Measurements from ENCODE around the gene EMC8. TPM values are rescaled to one million over a fixed set of nuclear protein-coding genes. Genes with fewer than 3 reads are reported as not detected.

The EMC8 gene
- total and polyA plus RNA-seq, 2 donors (not counting 1 experiment from before 2014, with no cell fraction given), result 22.1 to 33.1 TPM

- H3K27me3 ChIP-seq (replicated peaks in 1 of 4; ENCODE audit: control extremely low read depth in 1 of 4, control insufficient read depth in 3 of 4, insufficient read depth in 4 of 4, low read length in 3 of 4), result peaks cover 0 to 20% (median 3%) of the 10 kb centered on the region in 4 experiments
- H3K4me3 ChIP-seq (ENCODE audit: control extremely low read depth in 1 of 5, extremely low read depth in 1 of 5, insufficient read depth in 1 of 5, low read depth in 2 of 5, low read length in 4 of 5), result no peak overlapping the region
- no peak overlapping the region for H3K4me3 Mint-ChIP-seq
- H4K20me1 ChIP-seq (ENCODE audit: control insufficient read depth, insufficient read depth, low read length, poor library complexity, severe bottlenecking), result peaks cover 15% of the 10 kb centered on the region
- TF ChIP-seq, protein P1, sequence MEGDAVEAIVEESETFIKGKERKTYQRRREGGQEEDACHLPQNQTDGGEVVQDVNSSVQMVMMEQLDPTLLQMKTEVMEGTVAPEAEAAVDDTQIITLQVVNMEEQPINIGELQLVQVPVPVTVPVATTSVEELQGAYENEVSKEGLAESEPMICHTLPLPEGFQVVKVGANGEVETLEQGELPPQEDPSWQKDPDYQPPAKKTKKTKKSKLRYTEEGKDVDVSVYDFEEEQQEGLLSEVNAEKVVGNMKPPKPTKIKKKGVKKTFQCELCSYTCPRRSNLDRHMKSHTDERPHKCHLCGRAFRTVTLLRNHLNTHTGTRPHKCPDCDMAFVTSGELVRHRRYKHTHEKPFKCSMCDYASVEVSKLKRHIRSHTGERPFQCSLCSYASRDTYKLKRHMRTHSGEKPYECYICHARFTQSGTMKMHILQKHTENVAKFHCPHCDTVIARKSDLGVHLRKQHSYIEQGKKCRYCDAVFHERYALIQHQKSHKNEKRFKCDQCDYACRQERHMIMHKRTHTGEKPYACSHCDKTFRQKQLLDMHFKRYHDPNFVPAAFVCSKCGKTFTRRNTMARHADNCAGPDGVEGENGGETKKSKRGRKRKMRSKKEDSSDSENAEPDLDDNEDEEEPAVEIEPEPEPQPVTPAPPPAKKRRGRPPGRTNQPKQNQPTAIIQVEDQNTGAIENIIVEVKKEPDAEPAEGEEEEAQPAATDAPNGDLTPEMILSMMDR (IDR thresholded peaks at IDR 0.05), result no peak
- TF ChIP-seq EZH2 (IDR thresholded peaks at IDR 0.05; ENCODE audit: borderline replicate concordance, insufficient read depth, low read depth, low read length, poor library complexity, severe bottlenecking), result no peak
- peaks cover 0 to 19% of the 10 kb centered on the region in 2 experiments for H3K36me3 ChIP-seq (replicated peaks in 1 of 2; ENCODE audit: control extremely low read depth in 1 of 2, control insufficient read depth in 1 of 2, extremely low read depth in 1 of 2, insufficient read depth in 2 of 2, low read length in 1 of 2)
- no peaks in the 10 kb centered on the region for H3K9me3 Mint-ChIP-seq (ENCODE audit: insufficient read depth)
- CTCF ChIA-PET, result interaction anchor here (0.7 to 2.6 kb wide), 6 partner anchors 8 to 715 kb away, joined by 3 to 17 read pairs (median 4); no protein-coding TSS in a partner anchor
- peaks cover 26% of the 10 kb centered on the region for H3K27me3 Mint-ChIP-seq
- H2AFZ ChIP-seq (ENCODE audit: insufficient read depth, low read depth, low read length, poor library complexity, severe bottlenecking), result no peak overlapping the region
- DNase-seq (no peak), ATAC-seq (ENCODE audit: low read depth) (no peak)
- H3K9me3 ChIP-seq (ENCODE audit: control extremely low read depth in 1 of 3, control insufficient read depth in 2 of 3, insufficient read depth in 1 of 3, low read length in 2 of 3), result no peaks in the 10 kb centered on the region
- no peaks in the 10 kb centered on the region for H3K4me1 ChIP-seq (ENCODE audit: control insufficient read depth in 2 of 2, insufficient read depth in 2 of 2, low read length in 2 of 2)
- H3K27ac ChIP-seq (ENCODE audit: low read length in 2 of 2), result no peak overlapping the region
- H3K27ac Mint-ChIP-seq, result no peak overlapping the region
- no peaks in the 10 kb centered on the region for H3K4me1 Mint-ChIP-seq
- intact Hi-C loops (cut with micrococcal nuclease), result no loop called here
- no peak overlapping the region for H3K9ac ChIP-seq (ENCODE audit: low read length)
- POLR2A ChIA-PET, result no interaction called here
- no peaks in the 10 kb centered on the region for H3K79me2 ChIP-seq (ENCODE audit: control insufficient read depth, insufficient read depth, low read length)
- 97% methylated on average over 12 of the region's 13 CpGs for WGBS (ENCODE audit: insufficient coverage)
- H3K4me2 ChIP-seq (replicated peaks; ENCODE audit: low read depth, low read length, poor library complexity, severe bottlenecking), result no peak overlapping the region
Observed at GRCh38 chr16:85810097-85810741, 10.9 kb upstream of the EMC8 start.

DNA sequence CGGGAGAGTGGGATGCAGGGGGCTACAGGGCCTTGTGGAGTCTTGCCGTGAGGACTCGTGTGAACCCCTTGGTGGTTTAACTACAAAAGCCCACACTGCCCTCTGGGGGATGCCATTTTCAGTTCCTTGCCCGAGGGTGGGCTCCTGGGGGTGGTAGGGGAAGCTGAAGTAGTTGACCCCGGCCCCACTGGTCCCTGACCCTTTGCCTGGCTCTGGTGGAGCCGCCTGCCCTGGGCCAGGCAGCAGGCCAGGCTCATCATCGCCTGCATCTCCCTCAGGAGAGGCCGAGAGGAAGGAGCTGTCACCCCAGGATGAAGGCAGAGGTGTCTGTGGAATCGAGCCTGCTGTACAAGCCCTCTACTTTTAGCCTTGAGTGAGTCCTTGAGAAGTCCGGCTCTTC lies 10.3 kb upstream of the EMC8 start:
- no peaks in the 10 kb centered on the region for H3K79me2 ChIP-seq (ENCODE audit: control insufficient read depth, insufficient read depth, low read length)
- H3K4me3 Mint-ChIP-seq, result no peak overlapping the region
- ATAC-seq (ENCODE audit: low read depth) (no peak), DNase-seq (no peak)
- CTCF ChIA-PET, result interaction anchor here (0.8 to 2.6 kb wide), 4 partner anchors 9 to 193 kb away, joined by 3 to 17 read pairs (median 4); no protein-coding TSS in a partner anchor
- H4K20me1 ChIP-seq (ENCODE audit: control insufficient read depth, insufficient read depth, low read length, poor library complexity, severe bottlenecking), result peaks cover 19% of the 10 kb centered on the region
- no peaks in the 10 kb centered on the region for H3K9me3 Mint-ChIP-seq (ENCODE audit: insufficient read depth)
- H2AFZ ChIP-seq (ENCODE audit: insufficient read depth, low read depth, low read length, poor library complexity, severe bottlenecking), result no peak overlapping the region
- no peaks in the 10 kb centered on the region for H3K9me3 ChIP-seq (ENCODE audit: control extremely low read depth in 1 of 3, control insufficient read depth in 2 of 3, insufficient read depth in 1 of 3, low read length in 2 of 3)
- peaks cover 0 to 20% (median 3%) of the 10 kb centered on the region in 4 experiments for H3K27me3 ChIP-seq (replicated peaks in 1 of 4; ENCODE audit: control extremely low read depth in 1 of 4, control insufficient read depth in 3 of 4, insufficient read depth in 4 of 4, low read length in 3 of 4)
- no peak overlapping the region for H3K9ac ChIP-seq (ENCODE audit: low read length)
- H3K4me1 Mint-ChIP-seq, result no peaks in the 10 kb centered on the region
- peaks cover 26% of the 10 kb centered on the region for H3K27me3 Mint-ChIP-seq
- intact Hi-C loops (cut with micrococcal nuclease), result no loop called here
- H3K27ac Mint-ChIP-seq, result no peak overlapping the region
- H3K4me2 ChIP-seq (replicated peaks; ENCODE audit: low read depth, low read length, poor library complexity, severe bottlenecking), result no peak overlapping the region
- H3K36me3 ChIP-seq (replicated peaks in 1 of 2; ENCODE audit: control extremely low read depth in 1 of 2, control insufficient read depth in 1 of 2, extremely low read depth in 1 of 2, insufficient read depth in 2 of 2, low read length in 1 of 2), result peaks cover 0 to 25% of the 10 kb centered on the region in 2 experiments
- H3K4me1 ChIP-seq (ENCODE audit: control insufficient read depth in 2 of 2, insufficient read depth in 2 of 2, low read length in 2 of 2), result no peaks in the 10 kb centered on the region
- POLR2A ChIA-PET, result no interaction called here
- H3K27ac ChIP-seq (ENCODE audit: low read length in 2 of 2), result no peak overlapping the region
- TF ChIP-seq EZH2 (IDR thresholded peaks at IDR 0.05; ENCODE audit: borderline replicate concordance, insufficient read depth, low read depth, low read length, poor library complexity, severe bottlenecking), result no peak
- TF ChIP-seq, protein P1 (IDR thresholded peaks at IDR 0.05), result no peak
- H3K4me3 ChIP-seq (ENCODE audit: control extremely low read depth in 1 of 5, extremely low read depth in 1 of 5, insufficient read depth in 1 of 5, low read depth in 2 of 5, low read length in 4 of 5), result no peak overlapping the region
- WGBS (ENCODE audit: insufficient coverage), result 77% methylated on average over 8 of the region's 10 CpGs
